GM23248 (cell line): ENCODE results near the gene PDP2.

Experiments
- EZH2 ChIP-seq: fragments of 200-600 bp; sonication (generic); IDR thresholded peaks from 2 replicates; pipeline ENCODE4 v1.6.1; 2018; ENCODE audit warnings: antibody characterized with exemption, mild to moderate bottlenecking; ENCODE audit not compliant: insufficient read depth, poor library complexity, severe bottlenecking
- EZH2phosphoT487 ChIP-seq: fragments of 200-600 bp; sonication (generic); IDR thresholded peaks from 2 replicates; pipeline ENCODE4 v1.6.1; 2018; ENCODE audit warnings: antibody characterized with exemption, moderate library complexity, mild to moderate bottlenecking, low read depth; ENCODE audit not compliant: insufficient read depth

- TF ChIP-seq EZH2phosphoT487 (no peak), EZH2 (no peak)
Measured at GRCh38 chr16:66874079-66874775, 6.1 kb upstream of the PDP2 start.
